A549 (cell line): Measurements from ENCODE around the gene LRFN4.

Source experiments
- ESRRA ChIP-seq: fragments of 150-350 bp; IDR thresholded peaks from 2 replicates; pipeline ENCODE4 v1.6.1; 2014; ENCODE audit warnings: mild to moderate bottlenecking, low read length, borderline replicate concordance
- RAD21 ChIP-seq, 2 experiments: fragments of >200 bp in 1 of 2; sonication (Bioruptor Twin) in 1 of 2; formaldehyde crosslinking in 1 of 2; IDR thresholded peaks in 1 of 2; conservative IDR thresholded peaks in 1 of 2; 2 replicates in 1 of 2; 3 replicates in 1 of 2; pipeline ENCODE4 v1.6.1; 2012 to 2018; ENCODE audit warnings: inconsistent platforms in 1 of 2
- TF ChIP-seq, protein P1 (sequence below): fragments of >200 bp; sonication (Bioruptor Twin); formaldehyde crosslinking; IDR thresholded peaks from 3 replicates; pipeline ENCODE4 v1.5.1; 2016

DNA sequence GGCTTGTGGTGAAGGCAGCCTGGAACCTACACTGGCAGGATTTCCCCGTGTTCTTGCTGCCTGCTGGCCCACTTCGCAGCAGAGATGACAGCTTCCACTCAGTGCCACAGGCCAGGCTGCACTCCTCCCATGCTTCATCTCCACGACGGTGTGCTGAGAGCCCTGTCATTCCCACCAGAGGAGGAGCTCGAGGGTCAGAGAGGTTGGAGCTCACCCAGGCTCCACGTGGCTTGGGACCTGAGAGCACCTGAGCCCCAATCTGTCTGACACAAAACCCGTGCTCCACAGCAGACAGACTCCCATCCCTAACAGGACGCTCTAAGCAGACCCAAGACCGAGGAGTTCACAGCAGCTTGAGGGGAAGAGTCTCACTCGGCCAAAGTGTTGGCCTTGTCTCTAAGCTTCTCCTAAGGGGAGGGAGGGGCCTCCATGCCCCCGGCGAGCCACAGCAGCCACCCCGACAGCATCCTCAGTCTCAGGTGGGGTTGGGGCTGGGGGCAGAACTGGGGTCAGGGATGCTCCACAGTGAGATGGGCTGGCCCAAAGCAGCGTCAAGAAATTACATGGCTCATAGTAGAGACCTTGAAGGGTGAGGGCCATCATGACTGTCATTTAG lies 10.7 kb downstream of the LRFN4 start:
- TF ChIP-seq, protein P1, sequence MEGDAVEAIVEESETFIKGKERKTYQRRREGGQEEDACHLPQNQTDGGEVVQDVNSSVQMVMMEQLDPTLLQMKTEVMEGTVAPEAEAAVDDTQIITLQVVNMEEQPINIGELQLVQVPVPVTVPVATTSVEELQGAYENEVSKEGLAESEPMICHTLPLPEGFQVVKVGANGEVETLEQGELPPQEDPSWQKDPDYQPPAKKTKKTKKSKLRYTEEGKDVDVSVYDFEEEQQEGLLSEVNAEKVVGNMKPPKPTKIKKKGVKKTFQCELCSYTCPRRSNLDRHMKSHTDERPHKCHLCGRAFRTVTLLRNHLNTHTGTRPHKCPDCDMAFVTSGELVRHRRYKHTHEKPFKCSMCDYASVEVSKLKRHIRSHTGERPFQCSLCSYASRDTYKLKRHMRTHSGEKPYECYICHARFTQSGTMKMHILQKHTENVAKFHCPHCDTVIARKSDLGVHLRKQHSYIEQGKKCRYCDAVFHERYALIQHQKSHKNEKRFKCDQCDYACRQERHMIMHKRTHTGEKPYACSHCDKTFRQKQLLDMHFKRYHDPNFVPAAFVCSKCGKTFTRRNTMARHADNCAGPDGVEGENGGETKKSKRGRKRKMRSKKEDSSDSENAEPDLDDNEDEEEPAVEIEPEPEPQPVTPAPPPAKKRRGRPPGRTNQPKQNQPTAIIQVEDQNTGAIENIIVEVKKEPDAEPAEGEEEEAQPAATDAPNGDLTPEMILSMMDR: no peak
- TF ChIP-seq ESRRA (no peak), RAD21 (conservative IDR thresholded peaks at IDR 0.05 in 1 of 2, IDR thresholded peaks at IDR 0.05 in 1 of 2) (no peak)
